GM21723 (cell line): Measurements from ENCODE around the gene SLC28A2.

Source experiments
- ATAC-seq: cut with Tn5 transposase; IDR thresholded peaks from one replicate; pipeline ENCODE4 v1.9.1; 2021; ENCODE audit warnings: mild to moderate bottlenecking, moderate library complexity; ENCODE audit not compliant: unreplicated experiment

The SLC28A2 gene

GRCh38 chr15:45320581-45321205, 68.7 kb downstream of the SLC28A2 start:
- no peak for ATAC-seq

- ATAC-seq: no peak
These were observed 74.2 kb downstream of the SLC28A2 start for GRCh38 chr15:45326280-45326679.

- ATAC-seq: no peak
These were observed 74.7 kb downstream of the SLC28A2 start for GRCh38 chr15:45326741-45327140.
